HG03025 (cell line): ENCODE measurements around the gene TMEM50A.
"Not testable (repeated sequence)": the region's sequence is repeated elsewhere in the genome, so short reads cannot be mapped to it uniquely, and the experiment has no call there.

ENCODE experiments used
- ATAC-seq: cut with Tn5 transposase; IDR thresholded peaks from one replicate; pipeline ENCODE4 v1.9.1; 2021; ENCODE audit warnings: mild to moderate bottlenecking, moderate library complexity; ENCODE audit not compliant: unreplicated experiment, low FRiP score

TMEM50A gene

DNA sequence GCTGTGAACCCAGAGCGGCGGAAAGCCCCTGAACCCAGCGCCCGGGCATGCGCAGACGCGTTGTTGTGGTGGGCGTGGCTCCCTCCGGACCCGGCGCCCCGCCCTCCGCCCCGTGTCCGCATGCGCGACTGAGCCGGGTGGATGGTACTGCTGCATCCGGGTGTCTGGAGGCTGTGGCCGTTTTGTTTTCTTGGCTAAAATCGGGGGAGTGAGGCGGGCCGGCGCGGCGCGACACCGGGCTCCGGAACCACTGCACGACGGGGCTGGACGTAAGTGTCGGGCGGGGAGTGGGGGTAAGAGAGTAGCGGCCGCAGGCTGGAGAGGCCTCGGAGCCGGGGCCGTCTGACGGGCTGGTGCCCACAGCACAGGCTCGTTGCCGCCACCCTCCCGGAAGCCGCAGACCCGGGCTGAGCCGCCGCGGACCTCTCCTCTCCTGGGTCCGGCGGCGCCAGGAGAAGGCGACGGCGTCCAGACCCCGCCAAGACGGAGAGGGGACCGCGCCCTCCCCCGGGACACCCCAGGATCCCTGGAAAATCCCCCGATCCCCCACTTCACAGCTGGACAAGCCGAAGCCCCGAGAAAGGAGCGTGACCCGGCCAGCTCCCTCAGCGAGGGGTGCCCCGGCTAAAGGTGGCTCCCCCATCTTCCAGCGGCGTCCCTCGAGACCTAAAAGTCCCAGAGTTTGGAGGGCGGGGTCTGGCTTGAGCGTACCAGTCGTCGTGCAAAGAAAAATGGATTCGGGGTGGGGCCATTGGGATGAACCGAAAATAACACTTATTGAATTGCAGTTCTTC lies at the start of gene TMEM50A:
TSS of gene TMEM50A (plus strand) at position 147 of the 794 bp plus-strand sequence. CDS start 2,153 bp downstream, outside the sequence.
- peak; percentile 68 for ATAC-seq

DNA sequence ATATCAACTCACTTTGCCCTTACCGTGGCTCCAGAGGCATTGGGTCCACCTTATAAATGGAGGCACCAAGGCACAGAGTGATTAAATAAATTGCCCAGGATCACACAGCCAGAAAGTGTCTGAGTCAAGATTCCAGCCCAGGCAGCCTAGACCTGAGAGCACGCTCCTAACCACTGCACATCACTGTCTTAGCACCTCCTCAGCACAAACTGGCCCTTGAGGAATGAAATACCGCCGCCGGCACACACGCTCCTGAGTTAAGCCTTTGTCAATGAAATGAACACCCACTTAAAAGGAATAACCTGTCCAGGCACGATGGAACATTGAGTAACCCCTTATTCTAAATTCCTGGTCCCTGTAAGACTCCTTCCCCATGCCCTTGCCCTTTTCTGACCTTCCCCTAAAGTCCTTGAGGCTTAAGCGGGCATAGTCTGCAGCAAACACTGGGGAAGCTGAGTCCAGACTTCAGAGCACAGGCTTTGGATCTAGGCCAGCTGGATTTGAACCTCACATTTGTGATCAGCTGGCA lies 49.5 kb upstream of the TMEM50A start:
- not testable (repeated sequence) for ATAC-seq

DNA sequence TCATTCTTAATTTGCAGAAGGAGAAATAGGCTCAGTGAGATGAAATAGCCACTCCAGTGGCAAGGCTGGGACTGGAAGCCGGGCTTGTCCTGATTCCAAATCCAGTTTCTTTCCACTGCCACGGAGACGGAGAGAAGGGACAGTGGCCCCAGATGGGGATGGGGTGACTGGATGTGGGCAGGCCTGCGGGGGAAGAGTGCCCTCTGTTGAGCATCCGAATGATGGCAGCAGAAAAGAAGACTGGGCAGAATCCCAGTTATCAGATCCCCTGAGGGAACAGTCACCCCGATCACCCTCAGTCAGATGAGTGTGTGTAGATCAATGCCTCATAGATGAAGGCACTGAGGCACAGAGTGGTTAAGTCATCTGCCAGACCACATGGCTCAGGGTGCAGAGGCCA lies 48.1 kb upstream of the TMEM50A start:
- ATAC-seq, result not testable (repeated sequence)

DNA sequence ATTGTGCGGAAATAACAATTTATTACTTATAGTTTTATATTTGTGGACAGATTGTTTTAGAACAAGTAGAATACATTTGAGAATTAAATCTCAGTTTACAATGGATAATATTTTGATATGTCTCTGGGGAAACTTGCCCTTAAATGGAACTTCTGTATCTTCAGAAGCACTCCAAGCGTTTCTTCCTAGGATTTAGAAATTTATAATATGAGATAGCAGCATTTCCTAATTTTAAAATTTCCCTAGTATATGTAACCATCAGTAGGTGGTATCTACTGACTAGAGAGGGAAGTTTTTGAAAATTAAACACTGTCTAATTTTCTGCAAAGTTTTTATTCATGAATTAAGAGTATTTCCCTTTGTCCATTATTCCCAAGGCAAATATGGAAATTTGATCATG lies 44.7 kb upstream of the TMEM50A start:
- ATAC-seq, result not testable (repeated sequence)

DNA sequence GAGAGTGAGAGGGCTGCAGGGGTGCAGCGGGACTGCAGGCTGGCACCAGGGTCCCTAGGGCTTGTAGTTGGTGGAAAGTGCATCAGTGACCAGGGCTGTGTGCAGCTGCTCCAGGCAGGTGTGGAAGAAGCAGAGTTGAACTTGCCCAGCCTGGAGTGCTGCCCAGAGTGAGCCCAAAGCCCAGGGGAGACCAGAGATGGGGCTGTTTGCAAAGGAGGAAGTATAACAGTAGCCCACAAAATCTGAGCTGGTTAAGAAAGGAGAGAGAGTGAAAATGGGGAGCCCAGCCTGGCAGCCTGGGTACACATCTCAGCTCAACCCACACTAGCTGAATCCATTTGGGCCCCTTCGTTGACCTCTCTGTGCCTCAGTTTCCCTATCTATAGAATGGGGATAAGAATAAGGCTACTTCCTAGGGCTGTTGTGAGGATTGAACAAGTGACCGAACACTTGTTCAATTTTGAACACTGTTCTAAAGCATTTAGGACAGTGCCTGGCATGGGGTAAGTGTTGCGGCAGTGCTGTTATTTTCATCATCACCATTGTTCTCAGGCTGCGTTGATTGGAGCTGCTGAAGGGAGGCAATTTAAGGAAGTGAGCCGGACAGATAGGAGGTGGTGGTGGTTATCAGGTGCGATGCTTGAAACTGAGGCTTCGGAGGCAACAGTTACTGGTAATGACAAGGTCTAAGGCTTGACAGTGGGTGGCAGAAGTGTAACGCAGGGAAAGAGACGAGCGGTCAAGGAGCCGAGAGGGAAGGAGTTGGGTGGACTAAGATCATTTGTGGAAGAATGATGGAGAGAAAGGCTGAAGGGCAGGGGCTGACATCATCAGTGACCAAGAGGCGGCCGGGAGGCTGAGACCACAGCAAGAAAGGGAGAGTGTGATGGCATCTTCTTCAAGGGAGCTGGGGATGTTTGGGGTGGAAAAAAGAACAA lies 43.0 kb upstream of the TMEM50A start:
- not testable (repeated sequence) for ATAC-seq

DNA sequence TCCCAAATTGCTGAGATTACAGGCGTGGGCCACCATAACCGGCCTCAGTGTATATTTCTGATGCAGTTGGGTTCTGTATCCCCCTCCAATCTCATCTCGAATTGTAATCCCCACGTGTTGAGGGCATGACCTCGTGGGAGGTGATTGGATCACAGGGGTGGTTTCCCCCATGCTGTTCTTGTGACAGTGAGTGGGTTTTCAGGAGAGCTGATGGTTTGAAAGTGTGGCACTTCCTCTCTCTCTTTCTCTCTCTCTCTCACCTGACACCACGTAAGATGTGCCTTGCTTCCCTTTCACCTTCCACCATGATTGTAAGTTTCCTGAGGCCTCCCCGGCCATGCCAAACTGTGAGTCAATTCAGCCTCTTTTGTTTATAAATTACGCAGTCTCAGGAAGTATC lies 41.6 kb upstream of the TMEM50A start:
- not testable (repeated sequence) for ATAC-seq

DNA sequence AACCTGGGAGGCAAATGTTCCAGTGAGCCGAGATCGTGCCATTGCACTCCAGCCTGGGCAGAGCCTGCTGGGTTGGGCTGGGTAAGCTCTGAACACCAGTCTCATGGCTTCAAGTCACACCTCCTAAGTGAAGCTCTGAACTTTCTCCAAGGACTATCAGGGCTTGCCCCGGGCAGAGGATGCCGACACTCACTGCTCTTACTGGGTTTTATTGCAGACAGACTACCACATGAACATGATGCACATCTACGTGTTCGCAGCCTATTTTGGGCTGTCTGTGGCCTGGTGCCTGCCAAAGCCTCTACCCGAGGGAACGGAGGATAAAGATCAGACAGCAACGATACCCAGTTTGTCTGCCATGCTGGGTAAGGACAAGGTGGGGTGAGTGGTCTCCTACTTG lies 37.4 kb upstream of the TMEM50A start:
- ATAC-seq, result not testable (repeated sequence)

DNA sequence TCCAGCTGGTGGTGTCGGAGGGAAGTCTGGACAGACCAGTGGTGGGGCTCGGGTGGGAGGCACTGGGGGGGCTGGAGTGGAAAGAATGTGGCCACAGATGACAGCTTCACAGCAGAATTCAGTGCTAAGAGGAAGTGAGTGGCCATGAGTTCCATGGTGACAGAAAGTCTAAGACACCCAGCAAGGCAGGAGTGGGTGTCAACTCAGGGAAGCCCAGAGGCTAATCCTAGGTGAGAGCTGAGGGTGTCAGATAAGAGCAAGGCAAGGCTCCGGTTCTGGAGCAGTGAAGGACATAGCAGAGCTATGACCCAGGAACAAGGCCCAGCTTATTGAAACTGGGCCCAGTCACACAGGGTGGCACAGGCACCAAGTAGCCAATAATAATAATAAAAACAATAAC lies 35.8 kb upstream of the TMEM50A start:
- ATAC-seq, result not testable (repeated sequence)

DNA sequence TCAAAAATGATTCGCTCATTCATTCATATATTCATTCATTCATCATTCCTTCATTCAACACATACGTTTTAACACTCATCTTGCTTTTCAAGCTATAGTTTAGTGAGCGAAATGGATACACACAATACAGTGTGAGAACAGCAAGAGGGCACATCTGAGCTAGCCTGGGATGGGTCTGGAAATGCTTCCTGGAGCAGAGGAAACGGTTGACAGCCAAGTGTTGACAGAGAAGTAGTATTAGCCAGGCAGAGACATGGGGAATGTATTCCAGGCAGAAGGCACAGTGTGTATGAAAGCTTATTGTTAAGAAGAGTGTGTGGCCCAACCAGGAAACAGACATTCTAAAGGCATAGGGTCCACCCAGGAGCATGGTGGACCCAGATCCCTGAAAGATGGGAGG lies 33.2 kb upstream of the TMEM50A start:
- ATAC-seq, result not testable (repeated sequence)

DNA sequence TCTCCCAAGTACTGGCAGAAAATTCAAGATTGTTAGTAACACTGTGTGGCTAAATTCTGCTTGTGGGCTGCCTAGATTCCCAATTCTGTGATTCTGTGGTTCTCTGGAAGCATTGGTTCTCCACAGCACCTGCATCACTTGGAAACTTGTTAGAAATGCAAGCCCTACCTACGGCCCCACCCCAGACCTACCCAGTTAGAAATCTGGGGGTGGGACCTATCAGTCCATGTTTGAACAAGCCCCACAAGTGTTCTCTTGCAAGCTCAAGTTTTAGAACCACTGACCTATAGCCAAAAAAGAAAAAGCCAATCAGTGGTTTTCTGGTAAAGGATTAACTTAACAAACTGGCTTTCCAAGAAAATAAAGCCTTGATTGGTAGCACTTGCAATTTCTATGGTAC lies 30.0 kb upstream of the TMEM50A start:
- ATAC-seq, result not testable (repeated sequence)

DNA sequence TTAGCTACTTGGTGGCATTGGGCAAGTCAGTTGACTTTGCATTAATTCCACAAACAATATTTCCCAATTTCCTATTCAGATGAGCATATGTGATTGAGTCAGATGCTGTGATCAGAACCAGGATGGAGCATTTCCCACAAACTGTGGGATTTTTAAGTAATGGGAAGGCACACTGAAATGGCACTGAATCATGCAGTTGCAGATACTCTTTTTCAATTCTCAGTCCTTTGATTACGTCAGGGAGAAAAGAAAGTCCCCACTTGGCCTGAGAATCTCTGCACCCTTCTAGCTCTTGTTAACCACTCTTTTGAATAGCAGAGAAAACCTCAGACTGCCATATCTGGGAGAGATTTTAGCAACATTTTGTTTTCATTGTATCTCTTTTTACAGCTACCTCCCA lies 29.0 kb upstream of the TMEM50A start:
- ATAC-seq, result not testable (repeated sequence)

DNA sequence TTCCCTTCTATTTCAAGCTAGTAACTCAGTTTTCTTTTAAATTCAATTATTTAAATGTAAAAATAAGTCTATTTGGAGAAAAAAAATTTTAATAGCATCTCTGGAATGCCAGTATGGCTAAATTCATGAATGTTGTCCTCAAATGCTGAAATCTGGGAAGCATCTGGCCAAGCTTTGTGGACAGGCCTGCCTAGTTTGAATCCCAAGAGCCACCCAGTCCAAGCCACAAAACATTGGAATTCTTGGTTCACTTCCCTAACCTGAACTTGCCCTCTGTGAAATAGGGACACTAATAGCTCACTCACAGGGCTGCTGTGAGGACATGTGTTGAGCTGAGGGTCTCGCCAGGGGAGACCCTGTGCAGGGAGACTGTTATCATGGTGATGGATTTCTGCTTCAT lies 28.6 kb upstream of the TMEM50A start:
- not testable (repeated sequence) for ATAC-seq

DNA sequence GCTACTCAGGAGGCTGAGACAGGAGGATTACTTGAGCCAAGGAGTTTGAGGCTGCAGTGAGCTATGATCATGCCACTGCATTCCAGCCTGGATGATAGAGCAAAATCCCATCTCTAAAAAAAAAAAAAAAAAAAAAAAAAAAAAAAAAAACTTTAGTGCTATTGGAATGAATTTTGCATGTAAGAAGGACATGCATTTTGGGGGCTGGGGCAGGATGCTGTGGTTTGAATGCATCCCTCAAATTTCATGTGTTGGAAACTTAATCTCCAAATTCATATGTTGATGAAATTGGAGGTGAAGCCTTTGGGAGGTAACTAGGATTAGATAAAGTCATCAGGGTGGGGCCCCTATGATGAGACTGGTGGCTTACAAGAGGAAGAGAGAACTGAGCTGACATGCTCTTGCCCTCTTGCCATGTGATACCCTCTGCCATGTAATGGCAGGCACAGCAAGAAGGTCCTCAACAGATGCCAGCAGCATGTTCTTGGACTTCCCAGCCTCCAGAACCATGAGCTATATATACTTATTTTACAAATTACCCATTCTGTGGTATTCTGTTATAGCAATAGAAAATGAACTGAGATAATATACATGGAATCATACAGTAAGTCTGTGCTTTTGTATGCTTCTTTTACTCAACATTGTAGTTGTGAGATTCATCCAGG lies 25.2 kb upstream of the TMEM50A start:
- not testable (repeated sequence) for ATAC-seq

DNA sequence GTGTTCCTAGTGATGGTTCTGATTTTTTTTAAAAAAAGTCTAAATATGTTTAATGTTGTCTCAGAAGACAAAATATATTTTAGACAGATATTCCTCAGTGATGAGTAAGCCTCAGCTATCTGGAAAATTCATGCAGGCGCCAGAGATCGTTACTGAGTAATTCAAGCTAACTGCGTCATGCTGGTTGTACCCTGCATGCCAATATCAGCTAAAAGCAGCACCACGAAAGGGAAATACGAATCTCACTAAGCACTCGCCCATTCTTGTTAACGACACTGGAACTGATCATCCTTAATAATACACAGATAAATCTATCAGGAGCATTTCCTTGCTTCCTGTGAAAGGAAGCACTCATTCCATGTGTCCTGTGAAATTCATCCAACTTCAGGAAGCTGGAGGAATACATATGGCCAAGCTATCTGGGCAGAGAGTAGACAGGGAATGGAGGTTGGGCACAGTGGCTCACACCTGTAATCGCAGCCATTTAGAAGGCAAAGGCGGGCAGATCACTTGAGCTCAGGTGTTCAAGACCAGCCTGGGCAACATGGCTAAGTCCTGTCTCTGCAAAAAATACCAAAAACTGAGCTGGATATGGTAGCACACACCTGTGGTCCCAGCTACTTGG lies 17.7 kb upstream of the TMEM50A start:
- ATAC-seq, result not testable (repeated sequence)

DNA sequence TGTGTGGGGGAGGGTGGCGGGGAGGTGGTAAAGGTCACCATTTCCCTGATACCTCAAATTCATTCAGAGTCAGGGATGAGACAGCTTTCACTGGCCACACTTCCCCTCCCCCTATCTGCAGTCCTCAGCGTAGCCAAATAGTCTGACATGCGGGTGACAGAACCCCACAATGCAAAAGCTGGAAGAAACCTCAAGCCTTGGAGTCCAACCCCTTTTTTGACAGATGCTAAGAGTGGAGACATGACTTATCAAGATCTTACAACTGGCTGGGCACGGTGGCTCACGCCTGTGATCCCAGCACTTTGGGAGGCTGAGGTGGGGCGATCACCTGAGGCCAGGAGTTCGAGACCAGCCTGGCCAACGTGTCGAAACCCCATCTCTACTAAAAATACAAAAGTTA lies 16.0 kb upstream of the TMEM50A start:
- ATAC-seq, result not testable (repeated sequence)

DNA sequence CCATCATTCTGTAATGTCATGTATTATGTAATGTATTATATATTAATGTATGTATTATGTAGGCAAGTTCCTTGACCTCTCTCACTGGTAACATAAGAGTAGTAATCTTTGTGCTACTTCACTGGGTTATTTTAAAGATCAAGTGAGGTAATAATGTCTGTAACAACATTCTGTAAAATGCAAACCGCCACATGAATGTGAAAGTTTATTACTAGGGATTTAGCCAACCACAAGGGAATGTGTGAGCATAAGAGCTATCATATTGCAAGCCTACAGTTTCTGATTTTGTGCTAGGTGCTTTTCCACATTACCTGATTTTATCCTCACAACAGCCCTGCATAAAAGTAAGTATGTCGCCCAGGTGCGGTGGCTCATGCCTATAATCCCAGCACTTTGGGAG lies 13.7 kb upstream of the TMEM50A start:
- ATAC-seq, result not testable (repeated sequence)

DNA sequence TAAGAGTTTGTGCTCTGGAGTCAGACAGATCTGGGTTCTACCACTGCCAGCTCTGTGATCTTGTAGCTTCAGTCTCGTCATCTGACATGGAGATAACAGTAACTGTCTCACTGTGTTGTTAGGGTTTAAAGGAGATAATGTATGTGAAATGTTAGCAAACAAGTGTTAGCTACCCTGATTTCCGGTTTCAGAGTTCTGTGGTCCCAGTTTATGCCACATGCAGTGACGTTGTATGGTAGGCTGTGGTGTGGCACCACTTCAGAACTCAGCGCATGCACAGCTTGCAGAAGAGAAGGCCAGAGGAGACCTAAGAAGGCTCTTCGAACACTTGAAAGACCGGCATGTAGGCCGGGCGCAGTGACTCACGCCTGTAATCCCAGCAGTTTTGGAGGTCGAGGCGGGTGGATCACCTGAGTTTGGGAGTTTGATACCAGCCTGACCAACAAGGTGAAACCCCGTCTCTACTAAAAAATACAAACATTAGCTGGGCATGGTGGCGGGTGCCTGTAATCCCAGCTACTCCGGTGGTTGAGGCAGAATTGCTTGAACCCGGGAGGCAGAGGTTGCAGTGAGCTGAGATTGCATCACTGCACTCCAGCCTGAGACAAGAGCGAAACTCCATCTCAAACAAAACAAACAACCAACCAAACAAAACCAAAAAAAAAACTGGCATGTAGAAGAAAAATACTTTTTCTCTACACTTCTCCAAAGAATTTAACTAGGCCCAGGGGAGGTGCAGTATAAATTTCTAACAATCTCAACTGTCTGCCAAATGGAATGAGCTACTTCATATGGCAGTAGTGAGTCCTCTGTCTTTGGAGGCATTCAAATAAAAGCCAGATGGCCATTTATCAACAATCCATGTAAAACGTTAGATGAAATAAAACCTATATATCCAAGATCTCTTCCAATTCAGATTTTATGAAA lies 10.0 kb upstream of the TMEM50A start:
- ATAC-seq, result not testable (repeated sequence)

DNA sequence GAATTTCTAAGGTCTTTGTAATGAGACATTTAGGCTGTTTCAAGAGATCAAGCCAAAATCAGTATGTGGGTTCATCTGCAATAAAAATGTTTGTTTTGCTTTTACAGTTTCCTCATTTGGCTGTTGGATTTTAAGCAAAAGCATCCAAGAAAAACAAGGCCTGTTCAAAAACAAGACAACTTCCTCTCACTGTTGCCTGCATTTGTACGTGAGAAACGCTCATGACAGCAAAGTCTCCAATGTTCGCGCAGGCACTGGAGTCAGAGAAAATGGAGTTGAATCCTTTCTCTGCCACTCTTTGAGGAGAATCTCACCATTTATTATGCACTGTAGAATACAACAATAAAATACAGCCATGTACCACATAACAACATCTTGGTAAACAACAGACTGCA lies 9.3 kb upstream of the TMEM50A start:
- not testable (repeated sequence) for ATAC-seq

DNA sequence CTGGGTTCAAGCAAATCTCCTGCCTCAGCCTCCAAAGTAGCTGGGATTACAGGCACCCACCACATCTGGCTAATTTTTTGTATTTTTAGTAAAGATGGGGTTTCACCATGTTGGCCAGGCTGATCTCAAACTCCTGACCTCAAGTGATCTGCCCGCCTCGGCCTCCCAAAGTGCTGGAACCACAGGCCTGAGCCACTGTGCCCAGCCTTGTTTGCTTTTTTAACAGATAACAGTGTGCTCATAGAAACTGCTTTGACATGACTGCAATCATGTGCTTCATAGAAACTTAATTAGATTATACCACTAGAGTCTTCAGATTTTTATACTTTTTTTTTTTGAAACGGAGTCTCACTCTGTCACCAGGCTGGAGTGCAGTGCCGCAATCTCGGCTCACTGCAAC lies 8.8 kb upstream of the TMEM50A start:
- ATAC-seq, result not testable (repeated sequence)
